Panc1 (cell line): Measurements from ENCODE around the gene LAMC2. TPM values are rescaled to one million over a fixed set of nuclear protein-coding genes. Genes with fewer than 3 reads are reported as not detected.

Source experiments
- ATAC-seq: fragments of 200-7000 bp; cut with Tn5 transposase; 2 replicates; pipeline ENCODE4 v1.9.1; 2020; ENCODE audit warnings: mild to moderate bottlenecking, moderate library complexity
- BruUV-seq: library from RNA; stranded (reverse); fragments of 400-500 nt; replicated peaks from 2 replicates; lab custom pipeline; 2021; lab: Mats Ljungman, UMichigan
- CTCF ChIA-PET: fragments of 300-600 bp; sonication (Branson Sonifier 250); formaldehyde crosslinking; loops from one replicate; lab custom pipeline; 2022; ENCODE audit warnings: antibody characterized with exemption; lab: Charles Lee
- POLR2A ChIA-PET: fragments of 300-600 bp; sonication (Branson Sonifier 250); formaldehyde crosslinking; loops from one replicate; lab custom pipeline; 2022; ENCODE audit warnings: antibody characterized with exemption; lab: Charles Lee
- DNase-seq: peaks from one replicate; pipeline ENCODE4 v3.0.0-alpha.2; 2010; ENCODE audit warnings: low read depth, low spot score
- H3K27ac ChIP-seq: 2 replicates; pipeline ENCODE4 v1.5.1; 2011; ENCODE audit warnings: mild to moderate bottlenecking, low read length, inconsistent platforms
- H3K27me3 ChIP-seq: fragments of 200-500 bp; sonication (Bioruptor generic); 2 replicates; pipeline ENCODE4 v1.6.0; 2014; ENCODE audit warnings: low read length, inconsistent platforms; ENCODE audit not compliant: control insufficient read depth, insufficient read depth
- H3K36me3 ChIP-seq: fragments of 200-500 bp; sonication (Bioruptor generic); 2 replicates; pipeline ENCODE4 v1.5.1; 2014; ENCODE audit warnings: inconsistent platforms, mild to moderate bottlenecking, low read length, moderate library complexity; ENCODE audit not compliant: control insufficient read depth, insufficient read depth
- H3K4me1 ChIP-seq: 2 replicates; pipeline ENCODE4 v1.5.1; 2011; ENCODE audit warnings: inconsistent platforms, mild to moderate bottlenecking, low read length, moderate library complexity; ENCODE audit not compliant: control insufficient read depth, insufficient read depth
- H3K4me3 ChIP-seq, 2 experiments: 2 replicates each; pipeline ENCODE4 v1.5.1; 2011 to 2012; ENCODE audit warnings: low read depth in 2 of 2, low read length in 2 of 2, mild to moderate bottlenecking in 2 of 2, inconsistent platforms in 1 of 2, moderate library complexity in 1 of 2
- H3K9me3 ChIP-seq: fragments of 200-500 bp; sonication (Bioruptor generic); 2 replicates; pipeline ENCODE4 v1.5.1; 2014; ENCODE audit warnings: low read depth, mild to moderate bottlenecking, inconsistent platforms, low read length, moderate library complexity; ENCODE audit not compliant: control insufficient read depth, insufficient read depth
- CTCF ChIP-seq: fragments of 450-650 bp; IDR thresholded peaks from 2 replicates; pipeline ENCODE4 v1.5.1; 2017; ENCODE audit warnings: mild to moderate bottlenecking
- POLR2AphosphoS5 ChIP-seq: IDR thresholded peaks from 2 replicates; pipeline ENCODE4 v1.6.1; 2012; ENCODE audit warnings: mild to moderate bottlenecking, low read depth, low read length, moderate library complexity
- SIN3A ChIP-seq: IDR thresholded peaks from 2 replicates; pipeline ENCODE4 v1.6.1; 2012; ENCODE audit warnings: low read depth, mild to moderate bottlenecking, low read length, moderate library complexity, borderline replicate concordance; ENCODE audit not compliant: insufficient read depth
- TCF7L2 ChIP-seq: IDR thresholded peaks from 2 replicates; pipeline ENCODE4 v1.6.1; 2011; ENCODE audit warnings: mild to moderate bottlenecking, low read depth, low read length, inconsistent platforms
- in situ Hi-C: cut with HindIII; loops from 2 replicates; pipeline ENCODE4 v1.10.0; 2016; ENCODE audit warnings: low sequenced_read_pairs, low pct_unique_long_range_greater_than_20kb
- intact Hi-C: fragments of 100-400 bp; cut with micrococcal nuclease; formaldehyde crosslinking; loops from one replicate; pipeline ENCODE4 v1.10.0; 2022; ENCODE audit not compliant: unreplicated experiment
- total RNA-seq: library from RNA; stranded (reverse); gene quantifications from one replicate; pipeline ENCODE4 v1.2.1, GENCODE V29; 2021; ENCODE audit not compliant: unreplicated experiment
- TF ChIP-seq, protein P1 (sequence below), 2 experiments: IDR thresholded peaks; 2 replicates each; pipeline ENCODE4 v1.6.1; 2011 to 2012; ENCODE audit warnings: low read depth in 2 of 2, control low read depth in 1 of 2, low read length in 1 of 2, mild to moderate bottlenecking in 1 of 2, moderate library complexity in 1 of 2; ENCODE audit not compliant: insufficient read depth in 1 of 2

LAMC2 gene
- total RNA-seq, 1 experiment from 2014 or later = 8.3 TPM

GRCh38 chr1:183163316-183163715 is 22.7 kb upstream of the LAMC2 start:
- H3K4me1 ChIP-seq = peaks cover 12% of the 10 kb centered on the region
- intact Hi-C loops = no loop called here
- TF ChIP-seq, protein P1, sequence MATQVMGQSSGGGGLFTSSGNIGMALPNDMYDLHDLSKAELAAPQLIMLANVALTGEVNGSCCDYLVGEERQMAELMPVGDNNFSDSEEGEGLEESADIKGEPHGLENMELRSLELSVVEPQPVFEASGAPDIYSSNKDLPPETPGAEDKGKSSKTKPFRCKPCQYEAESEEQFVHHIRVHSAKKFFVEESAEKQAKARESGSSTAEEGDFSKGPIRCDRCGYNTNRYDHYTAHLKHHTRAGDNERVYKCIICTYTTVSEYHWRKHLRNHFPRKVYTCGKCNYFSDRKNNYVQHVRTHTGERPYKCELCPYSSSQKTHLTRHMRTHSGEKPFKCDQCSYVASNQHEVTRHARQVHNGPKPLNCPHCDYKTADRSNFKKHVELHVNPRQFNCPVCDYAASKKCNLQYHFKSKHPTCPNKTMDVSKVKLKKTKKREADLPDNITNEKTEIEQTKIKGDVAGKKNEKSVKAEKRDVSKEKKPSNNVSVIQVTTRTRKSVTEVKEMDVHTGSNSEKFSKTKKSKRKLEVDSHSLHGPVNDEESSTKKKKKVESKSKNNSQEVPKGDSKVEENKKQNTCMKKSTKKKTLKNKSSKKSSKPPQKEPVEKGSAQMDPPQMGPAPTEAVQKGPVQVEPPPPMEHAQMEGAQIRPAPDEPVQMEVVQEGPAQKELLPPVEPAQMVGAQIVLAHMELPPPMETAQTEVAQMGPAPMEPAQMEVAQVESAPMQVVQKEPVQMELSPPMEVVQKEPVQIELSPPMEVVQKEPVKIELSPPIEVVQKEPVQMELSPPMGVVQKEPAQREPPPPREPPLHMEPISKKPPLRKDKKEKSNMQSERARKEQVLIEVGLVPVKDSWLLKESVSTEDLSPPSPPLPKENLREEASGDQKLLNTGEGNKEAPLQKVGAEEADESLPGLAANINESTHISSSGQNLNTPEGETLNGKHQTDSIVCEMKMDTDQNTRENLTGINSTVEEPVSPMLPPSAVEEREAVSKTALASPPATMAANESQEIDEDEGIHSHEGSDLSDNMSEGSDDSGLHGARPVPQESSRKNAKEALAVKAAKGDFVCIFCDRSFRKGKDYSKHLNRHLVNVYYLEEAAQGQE (IDR thresholded peaks at IDR 0.05; ENCODE audit: insufficient read depth in 1 of 2, low read depth in 2 of 2, low read length in 1 of 2) = no peak
- TF ChIP-seq TCF7L2 = no peak
- no peak for TF ChIP-seq CTCF
- TF ChIP-seq POLR2AphosphoS5 = no peak

DNA sequence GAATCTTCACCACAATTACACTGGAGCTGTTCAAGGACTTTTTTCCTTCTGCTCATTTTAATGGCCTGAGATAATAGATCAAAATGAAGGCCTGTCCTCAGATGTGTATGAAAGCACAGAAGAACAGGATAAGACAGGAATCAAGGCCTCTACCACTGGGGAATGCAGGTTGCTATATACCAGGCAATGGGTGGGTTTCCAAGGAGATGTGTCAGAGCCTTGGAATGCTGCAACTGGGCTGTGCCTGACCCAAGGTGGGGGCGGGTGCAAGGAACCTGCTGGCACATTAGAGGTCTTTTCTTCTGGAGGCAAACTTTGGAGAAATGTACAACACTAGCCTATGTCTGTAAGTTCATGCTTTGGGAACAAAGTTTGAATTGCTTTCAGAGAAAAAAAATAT is 21.7 kb upstream of the LAMC2 start:
- no TSS peak for BruUV-seq

More at GRCh38 chr1:183163316-183163715, 22.7 kb upstream of the LAMC2 start:
- no peaks in the 10 kb centered on the region for H3K36me3 ChIP-seq
- BruUV-seq = no TSS peak
- no peaks in the 10 kb centered on the region for H3K9me3 ChIP-seq
- peak; percentile 80 for ATAC-seq
- POLR2A ChIA-PET = no interaction called here
- H3K27ac ChIP-seq = no peak overlapping the region
- no peak overlapping the region for H3K4me3 ChIP-seq
- CTCF ChIA-PET = no interaction called here
- H3K27me3 ChIP-seq = no peaks in the 10 kb centered on the region
- DNase-seq = peak; percentile 87
- in situ Hi-C loops = no loop called here

More for the DNA sequence above, 21.7 kb upstream of the LAMC2 start:
- Histone ChIP-seq H3K9me3 (no peaks in the 10 kb centered on the region), H3K4me3 (no peak overlapping the region), H3K36me3 (no peaks in the 10 kb centered on the region), H3K27ac (no peak overlapping the region), H3K4me1 (peaks cover 12% of the 10 kb centered on the region), H3K27me3 (no peaks in the 10 kb centered on the region)
- CTCF ChIA-PET = no interaction called here
- TF ChIP-seq, protein P1 (IDR thresholded peaks at IDR 0.05; ENCODE audit: insufficient read depth in 1 of 2, low read depth in 2 of 2, low read length in 1 of 2) = no peak
- TF ChIP-seq TCF7L2 (no peak), POLR2AphosphoS5 (no peak), SIN3A (no peak), CTCF (no peak)
- peak; percentile 83 for ATAC-seq
- DNase-seq = no peak
- in situ Hi-C loops = no loop called here
- intact Hi-C loops = no loop called here
- POLR2A ChIA-PET = no interaction called here
